22Rv1 (cell line): ENCODE measurements around the gene ADAT2.

Experiments
- H3K27ac ChIP-seq: fragments of 450-650 bp; 2 replicates; pipeline ENCODE4 v1.5.1; 2017
- CTCF ChIP-seq: fragments of 450-650 bp; IDR thresholded peaks from 2 replicates; pipeline ENCODE4 v1.5.1; 2017; ENCODE audit warnings: mild to moderate bottlenecking
- ZFX ChIP-seq: fragments of 450-650 bp; IDR thresholded peaks from 2 replicates; pipeline ENCODE4 v1.6.1; 2017; ENCODE audit warnings: antibody characterized with exemption, borderline replicate concordance

ADAT2 gene

GRCh38 chr6:143396497-143397226, 53.8 kb downstream of the ADAT2 start:
- TF ChIP-seq ZFX (no peak), CTCF (no peak)
- no peak overlapping the region for H3K27ac ChIP-seq

GRCh38 chr6:143395699-143396098, 54.8 kb downstream of the ADAT2 start:
- no peak overlapping the region for H3K27ac ChIP-seq
- TF ChIP-seq CTCF (no peak), ZFX (no peak)

GRCh38 chr6:143394389-143394788, 56.1 kb downstream of the ADAT2 start:
- TF ChIP-seq ZFX, result no peak
- TF ChIP-seq CTCF, result no peak
- no peak overlapping the region for H3K27ac ChIP-seq

GRCh38 chr6:143390278-143390677, 60.2 kb downstream of the ADAT2 start:
- TF ChIP-seq ZFX, result no peak
- TF ChIP-seq CTCF, result no peak
- H3K27ac ChIP-seq, result no peak overlapping the region

- H3K27ac ChIP-seq, result no peak overlapping the region
- TF ChIP-seq ZFX (no peak), CTCF (no peak)
Observed at GRCh38 chr6:143385636-143386035, 64.9 kb downstream of the ADAT2 start.

- TF ChIP-seq ZFX, result no peak
- no peak for TF ChIP-seq CTCF
- H3K27ac ChIP-seq, result no peak overlapping the region
Observed at GRCh38 chr6:143376861-143377260, 73.6 kb downstream of the ADAT2 start.

GRCh38 chr6:143376375-143376774, 74.1 kb downstream of the ADAT2 start:
- H3K27ac ChIP-seq, result no peak overlapping the region
- TF ChIP-seq CTCF (no peak), ZFX (no peak)
